ENCODE measurements around the gene LRRC9. TPM values are rescaled to one million over a fixed set of nuclear protein-coding genes. Genes with fewer than 3 reads are reported as not detected.

LRRC9 gene
- total RNA-seq, 1 donor from 2014 or later: 0.19 TPM

GRCh38 chr14:60093080-60093479 lies 173.1 kb downstream of the LRRC9 start:
- peak overlapping the region; percentile 93 for H3K4me3 ChIP-seq
- intact Hi-C loops (cut with micrococcal nuclease): no loop called here
- H3K27me3 ChIP-seq (ENCODE audit: low read depth): no peaks in the 10 kb centered on the region
- peaks cover 66% of the 10 kb centered on the region for H3K4me1 ChIP-seq
- no peaks in the 10 kb centered on the region for H3K9me3 ChIP-seq (replicated peaks)
- no peak for DNase-seq
- peak overlapping the region; percentile 95 for H3K27ac ChIP-seq (replicated peaks)
- no peak for TF ChIP-seq CTCF (IDR thresholded peaks at IDR 0.05; ENCODE audit: borderline replicate concordance)
- peaks cover 3% of the 10 kb centered on the region for H3K36me3 ChIP-seq

- DNase-seq: no peak
- no peaks in the 10 kb centered on the region for H3K27me3 ChIP-seq (ENCODE audit: low read depth)
- H3K36me3 ChIP-seq: peaks cover 6% of the 10 kb centered on the region
- intact Hi-C loops (cut with micrococcal nuclease): no loop called here
- peak overlapping the region; percentile 93 for H3K4me3 ChIP-seq
- no peaks in the 10 kb centered on the region for H3K9me3 ChIP-seq (replicated peaks)
- peak overlapping the region; percentile 95 for H3K27ac ChIP-seq (replicated peaks)
- H3K4me1 ChIP-seq: peaks cover 70% of the 10 kb centered on the region
- TF ChIP-seq CTCF (IDR thresholded peaks at IDR 0.05; ENCODE audit: borderline replicate concordance): no peak
These were observed 173.7 kb downstream of the LRRC9 start for GRCh38 chr14:60093606-60094005.

GRCh38 chr14:60094306-60094897 lies 174.5 kb downstream of the LRRC9 start:
- no peaks in the 10 kb centered on the region for H3K27me3 ChIP-seq (ENCODE audit: low read depth)
- intact Hi-C loops (cut with micrococcal nuclease): no loop called here
- no peak for TF ChIP-seq CTCF (IDR thresholded peaks at IDR 0.05; ENCODE audit: borderline replicate concordance)
- H3K36me3 ChIP-seq: peaks cover 6% of the 10 kb centered on the region
- H3K4me3 ChIP-seq: peak overlapping the region; percentile 93
- peaks cover 70% of the 10 kb centered on the region for H3K4me1 ChIP-seq
- no peak for DNase-seq
- no peaks in the 10 kb centered on the region for H3K9me3 ChIP-seq (replicated peaks)
- peak overlapping the region; percentile 95 for H3K27ac ChIP-seq (replicated peaks)

- H3K27me3 ChIP-seq (ENCODE audit: low read depth): no peaks in the 10 kb centered on the region
- H3K4me3 ChIP-seq: peak overlapping the region; percentile 93
- TF ChIP-seq CTCF (IDR thresholded peaks at IDR 0.05; ENCODE audit: borderline replicate concordance): no peak
- peaks cover 6% of the 10 kb centered on the region for H3K36me3 ChIP-seq
- H3K27ac ChIP-seq (replicated peaks): peak overlapping the region; percentile 95
- H3K4me1 ChIP-seq: peaks cover 74% of the 10 kb centered on the region
- H3K9me3 ChIP-seq (replicated peaks): no peaks in the 10 kb centered on the region
- intact Hi-C loops (cut with micrococcal nuclease): no loop called here
- DNase-seq: no peak
These were observed 175.3 kb downstream of the LRRC9 start for GRCh38 chr14:60095231-60095630.

- Histone ChIP-seq H3K27me3 (ENCODE audit: low read depth) (no peaks in the 10 kb centered on the region), H3K36me3 (peaks cover 6% of the 10 kb centered on the region), H3K9me3 (replicated peaks) (no peaks in the 10 kb centered on the region), H3K27ac (replicated peaks) (peak overlapping the region; percentile 95), H3K4me3 (no peak overlapping the region), H3K4me1 (peaks cover 74% of the 10 kb centered on the region)
- intact Hi-C loops (cut with micrococcal nuclease): no loop called here
- TF ChIP-seq CTCF (IDR thresholded peaks at IDR 0.05; ENCODE audit: borderline replicate concordance): no peak
- no peak for DNase-seq
These were observed 176.0 kb downstream of the LRRC9 start for GRCh38 chr14:60095781-60096450.
